IMR-90 (cell line): ENCODE results near the gene AUTS2. TPM values are rescaled to one million over a fixed set of nuclear protein-coding genes. Genes with fewer than 3 reads are reported as not detected.

Experiments
- ATAC-seq: fragments of 200-7000 bp; cut with Tn5 transposase; 2 replicates; pipeline ENCODE4 v1.9.1; 2020; ENCODE audit warnings: low read depth, mild to moderate bottlenecking, moderate library complexity
- BruUV-seq: library from RNA; stranded (reverse); fragments of 400-500 nt; replicated peaks from 2 replicates; lab custom pipeline; 2021; lab: Mats Ljungman, UMichigan
- CTCF ChIA-PET: fragments of 300-600 bp; formaldehyde crosslinking; extraction: SDS; loops from one replicate; lab custom pipeline; 2021; ENCODE audit warnings: antibody characterized with exemption; lab: Yijun Ruan, JAX
- POLR2A ChIA-PET: fragments of 300-600 bp; sonication (Branson Sonifier 250); formaldehyde crosslinking; loops from one replicate; lab custom pipeline; 2022; ENCODE audit warnings: antibody characterized with exemption; ENCODE audit not compliant: unreplicated experiment; lab: Charles Lee
- DNase-seq: peaks from one replicate; pipeline ENCODE4 v3.0.0; 2013
- H2AFZ ChIP-seq: replicated peaks from 2 replicates; pipeline ENCODE3; 2013; ENCODE audit warnings: low read length, mild to moderate bottlenecking; ENCODE audit not compliant: poor library complexity
- H2AK5ac ChIP-seq: 2 replicates; pipeline ENCODE4 v1.6.1; 2013; ENCODE audit warnings: low read depth, low read length, inconsistent platforms
- H2AK9ac ChIP-seq: replicated peaks from 2 replicates; pipeline ENCODE3; 2013; ENCODE audit warnings: mild to moderate bottlenecking, low read depth, low read length, moderate library complexity; ENCODE audit not compliant: poor library complexity
- H2BK120ac ChIP-seq: 2 replicates; pipeline ENCODE4 v1.6.1; 2013; ENCODE audit warnings: low read depth, low read length, inconsistent platforms
- H2BK15ac ChIP-seq: 3 replicates; pipeline ENCODE4 v1.6.1; 2013; ENCODE audit warnings: low read depth, low read length, inconsistent platforms
- H2BK20ac ChIP-seq: 2 replicates; pipeline ENCODE4 v1.6.1; 2013; ENCODE audit warnings: low read depth, mild to moderate bottlenecking, inconsistent platforms, low read length, moderate library complexity
- H2BK5ac ChIP-seq: 2 replicates; pipeline ENCODE4 v1.6.1; 2013; ENCODE audit warnings: mild to moderate bottlenecking, low read depth, low read length, inconsistent platforms; ENCODE audit not compliant: poor library complexity, severe bottlenecking
- H3K14ac ChIP-seq: replicated peaks from 2 replicates; pipeline ENCODE4 v1.6.1; 2013; ENCODE audit warnings: low read depth, low read length, inconsistent platforms
- H3K18ac ChIP-seq: 2 replicates; pipeline ENCODE4 v1.6.1; 2013; ENCODE audit warnings: low read depth, low read length, control low read depth
- H3K23ac ChIP-seq: 2 replicates; pipeline ENCODE4 v1.6.1; 2013; ENCODE audit warnings: low read depth, low read length, inconsistent platforms
- H3K27ac ChIP-seq: 2 replicates; pipeline ENCODE4 v1.5.1; 2013; ENCODE audit warnings: mild to moderate bottlenecking, control low read depth, low read length; ENCODE audit not compliant: insufficient read depth
- H3K27me3 ChIP-seq: 2 replicates; pipeline ENCODE4 v1.6.1; 2013; ENCODE audit warnings: low read length; ENCODE audit not compliant: control insufficient read depth, insufficient read depth
- H3K36me3 ChIP-seq: 2 replicates; pipeline ENCODE4 v1.6.1; 2013; ENCODE audit warnings: low read length, mixed read lengths; ENCODE audit not compliant: control insufficient read depth, insufficient read depth
- H3K4ac ChIP-seq: 2 replicates; pipeline ENCODE4 v1.6.1; 2013; ENCODE audit warnings: low read depth, low read length, inconsistent platforms
- H3K4me1 ChIP-seq: 2 replicates; pipeline ENCODE4 v1.6.1; 2013; ENCODE audit warnings: low read length, mixed read lengths; ENCODE audit not compliant: control insufficient read depth, insufficient read depth
- H3K4me2 ChIP-seq: 2 replicates; pipeline ENCODE4 v1.6.1; 2013; ENCODE audit warnings: low read depth, mild to moderate bottlenecking, control low read depth, low read length, moderate library complexity
- H3K4me3 ChIP-seq: 2 replicates; pipeline ENCODE4 v1.5.1; 2013; ENCODE audit warnings: low read depth, mild to moderate bottlenecking, control low read depth, low read length, moderate library complexity; ENCODE audit not compliant: insufficient read depth
- H3K56ac ChIP-seq: 2 replicates; pipeline ENCODE4 v1.6.1; 2013; ENCODE audit warnings: low read length, inconsistent platforms; ENCODE audit not compliant: insufficient read depth; ENCODE audit errors: extremely low read depth
- H3K79me1 ChIP-seq, 2 experiments: 2 replicates each; pipeline ENCODE4 v1.6.1; 2013; ENCODE audit warnings: low read length in 2 of 2, inconsistent platforms in 1 of 2, low read depth in 1 of 2
- H3K9ac ChIP-seq: 2 replicates; pipeline ENCODE4 v1.6.1; 2013; ENCODE audit warnings: low read depth, low read length, control low read depth
- H3K9me1 ChIP-seq: 2 replicates; pipeline ENCODE4 v1.6.1; 2013; ENCODE audit warnings: low read length, inconsistent platforms; ENCODE audit not compliant: insufficient read depth
- H3K9me3 ChIP-seq: 2 replicates; pipeline ENCODE4 v1.6.1; 2013; ENCODE audit warnings: low read length; ENCODE audit not compliant: control insufficient read depth, insufficient read depth
- H4K20me1 ChIP-seq: 2 replicates; pipeline ENCODE4 v1.6.1; 2013; ENCODE audit warnings: low read length, inconsistent platforms; ENCODE audit not compliant: insufficient read depth
- H4K5ac ChIP-seq: 2 replicates; pipeline ENCODE4 v1.6.1; 2013; ENCODE audit warnings: mild to moderate bottlenecking, low read depth, low read length, control low read depth
- H4K8ac ChIP-seq, 2 experiments: 2 replicates each; pipeline ENCODE4 v1.6.1; 2013; ENCODE audit warnings: low read depth in 2 of 2, low read length in 2 of 2, control low read depth in 1 of 2, inconsistent platforms in 1 of 2
- H4K91ac ChIP-seq: 2 replicates; pipeline ENCODE4 v1.6.1; 2013; ENCODE audit warnings: low read depth, low read length, inconsistent platforms; ENCODE audit not compliant: insufficient read depth
- BHLHE40 ChIP-seq: fragments of 150-350 bp; IDR thresholded peaks from 2 replicates; pipeline ENCODE4 v1.6.1; 2016; ENCODE audit warnings: mild to moderate bottlenecking, low read depth, low read length
- CHD1 ChIP-seq: IDR thresholded peaks from 2 replicates; pipeline ENCODE4 v1.6.1; 2012; ENCODE audit warnings: low read depth, low read length, improper control_type of control experiment
- FOS ChIP-seq: fragments of 150-350 bp; IDR thresholded peaks from 2 replicates; pipeline ENCODE4 v1.6.1; 2016; ENCODE audit warnings: low read depth, low read length
- MAFK ChIP-seq: IDR thresholded peaks from 2 replicates; pipeline ENCODE4 v1.6.1; 2012; ENCODE audit warnings: low read depth, low read length, improper control_type of control experiment
- MAZ ChIP-seq: IDR thresholded peaks from 2 replicates; pipeline ENCODE4 v1.6.1; 2012; ENCODE audit warnings: low read depth, mild to moderate bottlenecking, low read length, improper control_type of control experiment, moderate library complexity, borderline replicate concordance
- MXI1 ChIP-seq: IDR thresholded peaks from 2 replicates; pipeline ENCODE4 v1.6.1; 2012; ENCODE audit warnings: low read depth, mild to moderate bottlenecking, low read length, moderate library complexity, borderline replicate concordance
- NFE2L2 ChIP-seq: fragments of 150-350 bp; IDR thresholded peaks from 2 replicates; pipeline ENCODE4 v1.6.1; 2016; ENCODE audit warnings: low read depth, mild to moderate bottlenecking, low read length
- RAD21 ChIP-seq: IDR thresholded peaks from 2 replicates; pipeline ENCODE4 v1.6.1; 2012; ENCODE audit warnings: low read length, improper control_type of control experiment
- RCOR1 ChIP-seq: IDR thresholded peaks from 2 replicates; pipeline ENCODE4 v1.6.1; 2012; ENCODE audit warnings: mild to moderate bottlenecking, low read length, improper control_type of control experiment; ENCODE audit not compliant: insufficient replicate concordance
- RFX5 ChIP-seq: IDR thresholded peaks from 2 replicates; pipeline ENCODE4 v1.8.0; 2012; ENCODE audit warnings: low read depth, mild to moderate bottlenecking, low read length, moderate library complexity
- SMC3 ChIP-seq: fragments of 150-350 bp; IDR thresholded peaks from 2 replicates; pipeline ENCODE4 v1.6.1; 2016; ENCODE audit warnings: low read depth, mild to moderate bottlenecking, antibody characterized with exemption, low read length, moderate library complexity
- WGBS, 2 experiments: methylation state at CpG; one replicate each; pipeline versions ENCODE4 v1.1.5 to v1.1.7; 2013; ENCODE audit warnings: missing lambda C conversion rate in 2 of 2; ENCODE audit not compliant: insufficient read length in 1 of 2; ENCODE audit errors: extremely low coverage in 2 of 2; 5-methylcytosine and 5-hydroxymethylcytosine counted together
- dilution Hi-C: fragments of 300-500 bp; cut with HindIII; formaldehyde crosslinking; loops from one replicate; pipeline ENCODE4 v1.14.3; 2018; ENCODE audit warnings: low sequenced_read_pairs; ENCODE audit not compliant: unreplicated experiment
- in situ Hi-C: fragments of 300-500 bp; cut with MboI; formaldehyde crosslinking; loops from 3 replicates; pipeline ENCODE4 v1.14.3; 2019; ENCODE audit warnings: low sequenced_read_pairs, inconsistent platforms, mixed read lengths
- intact Hi-C: fragments of 100-400 bp; cut with micrococcal nuclease; formaldehyde crosslinking; loops from 2 replicates; pipeline ENCODE4 v1.10.0; 2022
- polyA plus RNA-seq, 3 experiments: library from polyadenylated mRNA; depleted of rRNA; stranded (reverse); fragments of >200 nt; gene quantifications; 2 replicates each; pipeline ENCODE4 v1.2.3, GENCODE V29; 2012; ENCODE audit warnings: low replicate concordance in 1 of 3
- total RNA-seq: library from RNA; depleted of rRNA; stranded (reverse); fragments of >200 nt; gene quantifications from 2 replicates; pipeline ENCODE4 v1.2.3, GENCODE V29; 2012
- TF ChIP-seq, protein P1 (sequence below): conservative IDR thresholded peaks from 2 replicates; pipeline ENCODE4 v1.5.1; 2012; ENCODE audit warnings: mild to moderate bottlenecking, low read depth, low read length, improper control_type of control experiment
- TF ChIP-seq, protein P2 (sequence below): fragments of 150-350 bp; IDR thresholded peaks from 2 replicates; pipeline ENCODE4 v1.6.1; 2016; ENCODE audit warnings: low read depth, mild to moderate bottlenecking, low read length, moderate library complexity, borderline replicate concordance

The AUTS2 gene
- total and polyA plus RNA-seq, 2 of the 4 experiments (the other 2 are of a cell fraction) = 0.90 to 3.0 TPM

DNA sequence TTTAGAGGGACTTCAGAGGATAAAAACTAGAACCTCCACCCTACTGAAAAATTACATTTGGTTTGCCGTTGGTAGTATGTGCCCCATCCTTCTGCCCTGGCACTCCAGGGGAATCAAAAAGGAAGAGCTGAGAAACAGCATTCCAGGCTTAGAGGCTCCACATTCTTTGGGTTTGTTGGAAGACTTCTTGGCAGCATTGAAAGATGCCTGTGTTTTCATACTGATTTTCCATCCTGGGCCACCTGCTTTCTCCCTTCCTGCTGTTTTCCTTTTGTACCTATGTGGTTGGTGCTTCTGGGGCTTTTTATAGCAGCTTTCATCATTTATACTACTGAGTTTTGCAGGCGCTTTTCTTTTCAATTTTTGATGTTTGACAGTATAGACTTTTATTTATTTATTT is 61.7 kb downstream of the AUTS2 start:
- no TSS peak for BruUV-seq
- Histone ChIP-seq H2AFZ (no peak overlapping the region), H3K14ac (no peak overlapping the region), H3K27me3 (no peaks in the 10 kb centered on the region), H3K56ac (no peak overlapping the region), H3K4me2 (no peak overlapping the region), H3K79me1 (no peaks in the 10 kb centered on the region), H3K4me3 (no peak overlapping the region), H3K4me1 (no peaks in the 10 kb centered on the region), H2BK15ac (no peak overlapping the region), H4K91ac (no peak overlapping the region), H2BK120ac (no peak overlapping the region), H2BK20ac (no peak overlapping the region), H3K36me3 (no peaks in the 10 kb centered on the region), H3K4ac (no peak overlapping the region), H3K18ac (no peak overlapping the region), H4K5ac (no peak overlapping the region), H2AK5ac (no peak overlapping the region), H3K9me1 (no peaks in the 10 kb centered on the region), H3K9ac (no peak overlapping the region), H3K9me3 (no peaks in the 10 kb centered on the region), H4K20me1 (no peaks in the 10 kb centered on the region), H3K23ac (no peak overlapping the region), H4K8ac (no peak overlapping the region), H3K27ac (no peak overlapping the region), H2BK5ac (no peak overlapping the region), H2AK9ac (no peak overlapping the region)
- POLR2A ChIA-PET = no interaction called here
- no peak for DNase-seq
- no peak for ATAC-seq
- WGBS, 2 experiments = no CpG with 5 or more reads among the region's 2 CpGs
- TF ChIP-seq MAZ (no peak), RAD21 (no peak), RFX5 (no peak), NFE2L2 (no peak), RCOR1 (no peak), BHLHE40 (no peak), MAFK (no peak), CHD1 (no peak), SMC3 (no peak), MXI1 (no peak), FOS (no peak)
- TF ChIP-seq, protein P1, sequence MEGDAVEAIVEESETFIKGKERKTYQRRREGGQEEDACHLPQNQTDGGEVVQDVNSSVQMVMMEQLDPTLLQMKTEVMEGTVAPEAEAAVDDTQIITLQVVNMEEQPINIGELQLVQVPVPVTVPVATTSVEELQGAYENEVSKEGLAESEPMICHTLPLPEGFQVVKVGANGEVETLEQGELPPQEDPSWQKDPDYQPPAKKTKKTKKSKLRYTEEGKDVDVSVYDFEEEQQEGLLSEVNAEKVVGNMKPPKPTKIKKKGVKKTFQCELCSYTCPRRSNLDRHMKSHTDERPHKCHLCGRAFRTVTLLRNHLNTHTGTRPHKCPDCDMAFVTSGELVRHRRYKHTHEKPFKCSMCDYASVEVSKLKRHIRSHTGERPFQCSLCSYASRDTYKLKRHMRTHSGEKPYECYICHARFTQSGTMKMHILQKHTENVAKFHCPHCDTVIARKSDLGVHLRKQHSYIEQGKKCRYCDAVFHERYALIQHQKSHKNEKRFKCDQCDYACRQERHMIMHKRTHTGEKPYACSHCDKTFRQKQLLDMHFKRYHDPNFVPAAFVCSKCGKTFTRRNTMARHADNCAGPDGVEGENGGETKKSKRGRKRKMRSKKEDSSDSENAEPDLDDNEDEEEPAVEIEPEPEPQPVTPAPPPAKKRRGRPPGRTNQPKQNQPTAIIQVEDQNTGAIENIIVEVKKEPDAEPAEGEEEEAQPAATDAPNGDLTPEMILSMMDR = no peak
- TF ChIP-seq, protein P2, sequence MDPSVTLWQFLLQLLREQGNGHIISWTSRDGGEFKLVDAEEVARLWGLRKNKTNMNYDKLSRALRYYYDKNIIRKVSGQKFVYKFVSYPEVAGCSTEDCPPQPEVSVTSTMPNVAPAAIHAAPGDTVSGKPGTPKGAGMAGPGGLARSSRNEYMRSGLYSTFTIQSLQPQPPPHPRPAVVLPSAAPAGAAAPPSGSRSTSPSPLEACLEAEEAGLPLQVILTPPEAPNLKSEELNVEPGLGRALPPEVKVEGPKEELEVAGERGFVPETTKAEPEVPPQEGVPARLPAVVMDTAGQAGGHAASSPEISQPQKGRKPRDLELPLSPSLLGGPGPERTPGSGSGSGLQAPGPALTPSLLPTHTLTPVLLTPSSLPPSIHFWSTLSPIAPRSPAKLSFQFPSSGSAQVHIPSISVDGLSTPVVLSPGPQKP = no peak
- intact Hi-C loops (no loop called here), in situ Hi-C loops (no loop called here), dilution Hi-C loops (no loop called here)
- CTCF ChIA-PET = no interaction called here
